ENCODE data around the gene CHRDL1.

The CHRDL1 gene

DNA sequence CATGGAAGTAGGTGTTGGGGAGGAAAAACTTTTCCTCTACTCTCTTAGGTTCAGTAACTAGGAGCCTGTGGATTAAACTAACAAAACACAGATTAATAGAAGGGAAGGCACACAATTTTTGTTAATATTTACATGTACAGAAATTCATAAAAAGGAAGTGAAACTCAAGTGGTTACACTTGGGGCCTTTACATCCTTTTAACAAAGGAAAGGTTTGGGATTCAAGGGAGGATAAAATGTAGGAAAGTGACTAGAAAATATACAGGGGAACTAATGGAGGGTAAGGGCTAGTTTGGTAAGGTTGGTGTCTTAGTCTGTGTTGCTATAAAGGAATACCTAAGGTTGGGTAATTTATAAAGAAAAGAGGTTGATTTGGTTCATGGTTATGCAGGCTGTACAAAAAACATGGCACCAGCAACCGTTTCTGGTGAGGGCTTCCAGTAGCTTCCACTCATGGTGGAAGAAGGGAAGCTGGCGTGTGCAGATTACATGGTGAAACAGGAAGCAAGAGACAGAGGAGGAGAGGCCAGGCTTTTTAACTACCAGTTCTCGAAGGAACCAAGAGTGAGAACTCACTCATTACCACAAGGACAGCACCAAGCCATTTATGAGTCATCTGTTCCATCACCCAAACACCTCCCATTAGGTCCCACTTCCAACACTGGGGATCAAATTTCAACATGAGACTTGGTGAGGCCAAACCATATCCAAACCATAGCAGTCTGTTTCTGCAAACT is 124.4 kb downstream of the CHRDL1 start:
- peak; percentile 16 for DNase-seq
- Histone ChIP-seq H2BK15ac (replicated peaks; ENCODE audit: low read depth) (no peak overlapping the region), H3K36me3 (ENCODE audit: control insufficient read depth, insufficient read depth, low read length) (no peaks in the 10 kb centered on the region), H2BK120ac (ENCODE audit: low read depth, low read length) (no peak overlapping the region), H3K27me3 (ENCODE audit: insufficient read depth, low read length, poor library complexity) (no peaks in the 10 kb centered on the region), H3K56ac (ENCODE audit: low read length) (no peak overlapping the region), H3K4me2 (ENCODE audit: low read length) (no peak overlapping the region), H3K4ac (ENCODE audit: low read depth, low read length) (no peak overlapping the region), H3K79me2 (ENCODE audit: control insufficient read depth, insufficient read depth, low read length) (no peaks in the 10 kb centered on the region), H3K4me3 (ENCODE audit: low read length) (no peak overlapping the region), H3K23ac (ENCODE audit: low read length) (no peak overlapping the region), H3K18ac (ENCODE audit: low read length) (no peak overlapping the region), H3K4me1 (ENCODE audit: control insufficient read depth, low read depth, low read length) (no peaks in the 10 kb centered on the region), H3K9ac (ENCODE audit: low read length) (no peak overlapping the region), H3K27ac (ENCODE audit: low read depth, low read length) (no peak overlapping the region), H2AK5ac (ENCODE audit: low read length) (no peak overlapping the region), H4K5ac (ENCODE audit: low read length) (no peak overlapping the region), H3K79me1 (ENCODE audit: low read length) (no peaks in the 10 kb centered on the region), H2BK5ac (ENCODE audit: low read length) (no peak overlapping the region), H4K8ac (ENCODE audit: low read depth, low read length) (no peak overlapping the region)
- no CpG with 5 or more reads among the region's 3 CpGs for whole genome bisulfite sequencing (ENCODE audit: extremely low coverage, insufficient coverage, low lambda C conversion rate)

DNA sequence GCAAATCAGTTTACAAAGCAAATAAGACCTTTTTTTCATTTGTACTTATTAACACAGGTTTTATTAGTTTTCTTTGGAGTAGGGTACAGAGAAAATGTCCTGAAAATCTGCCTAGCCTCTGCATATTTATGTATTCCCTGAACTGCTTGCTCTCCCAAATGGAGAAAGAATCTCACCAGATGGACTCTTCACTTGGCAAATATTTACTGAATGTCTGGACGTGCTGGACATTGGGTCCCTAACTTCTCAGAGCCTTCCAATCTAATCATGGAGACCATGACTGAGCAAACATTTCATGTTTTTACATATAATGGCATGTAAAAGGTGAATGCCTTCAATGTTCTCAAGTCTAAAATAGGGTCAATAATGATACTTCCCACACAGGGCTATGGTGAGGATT is 126.0 kb downstream of the CHRDL1 start:
- Histone ChIP-seq H2BK5ac (ENCODE audit: low read length) (no peak overlapping the region), H2BK15ac (replicated peaks; ENCODE audit: low read depth) (no peak overlapping the region), H3K79me1 (ENCODE audit: low read length) (no peaks in the 10 kb centered on the region), H3K18ac (ENCODE audit: low read length) (no peak overlapping the region), H3K27me3 (ENCODE audit: insufficient read depth, low read length, poor library complexity) (no peaks in the 10 kb centered on the region), H3K79me2 (ENCODE audit: control insufficient read depth, insufficient read depth, low read length) (no peaks in the 10 kb centered on the region), H4K5ac (ENCODE audit: low read length) (no peak overlapping the region), H3K4me1 (ENCODE audit: control insufficient read depth, low read depth, low read length) (no peaks in the 10 kb centered on the region), H3K9ac (ENCODE audit: low read length) (no peak overlapping the region), H3K36me3 (ENCODE audit: control insufficient read depth, insufficient read depth, low read length) (no peaks in the 10 kb centered on the region), H4K8ac (ENCODE audit: low read depth, low read length) (no peak overlapping the region), H3K4me2 (ENCODE audit: low read length) (no peak overlapping the region), H3K27ac (ENCODE audit: low read depth, low read length) (no peak overlapping the region), H3K4me3 (ENCODE audit: low read length) (no peak overlapping the region), H2AK5ac (ENCODE audit: low read length) (no peak overlapping the region), H3K4ac (ENCODE audit: low read depth, low read length) (no peak overlapping the region), H2BK120ac (ENCODE audit: low read depth, low read length) (no peak overlapping the region), H3K56ac (ENCODE audit: low read length) (no peak overlapping the region), H3K23ac (ENCODE audit: low read length) (no peak overlapping the region)
- no CpG with 5 or more reads among the region's 1 CpG for WGBS (ENCODE audit: extremely low coverage, insufficient coverage, low lambda C conversion rate)
- DNase-seq: no peak

DNA sequence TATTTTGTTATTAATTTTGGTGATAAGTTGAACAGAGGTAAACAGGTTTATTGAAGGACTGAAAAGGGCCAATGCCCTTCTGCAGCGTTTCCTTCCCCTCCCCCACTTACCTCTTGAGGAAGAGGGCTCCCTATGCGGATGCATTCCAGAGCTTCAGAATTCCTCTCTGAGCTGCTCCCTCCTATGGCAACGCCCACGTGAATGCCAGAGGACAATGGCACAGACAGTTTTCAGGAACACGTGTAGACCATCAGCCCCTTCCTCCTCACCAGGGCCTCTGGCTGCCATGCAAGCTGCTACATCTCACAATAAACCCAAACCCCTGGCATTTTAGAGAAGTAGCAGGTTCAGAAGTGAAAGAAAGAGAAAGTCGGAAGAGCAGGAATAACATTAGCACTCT is 127.9 kb downstream of the CHRDL1 start:
- no peak overlapping the region for H3K23ac ChIP-seq (ENCODE audit: low read length)
- no peak overlapping the region for H4K8ac ChIP-seq (ENCODE audit: low read depth, low read length)
- no peaks in the 10 kb centered on the region for H3K4me1 ChIP-seq (ENCODE audit: control insufficient read depth, low read depth, low read length)
- H3K79me1 ChIP-seq (ENCODE audit: low read length): no peaks in the 10 kb centered on the region
- no peaks in the 10 kb centered on the region for H3K36me3 ChIP-seq (ENCODE audit: control insufficient read depth, insufficient read depth, low read length)
- H3K18ac ChIP-seq (ENCODE audit: low read length): no peak overlapping the region
- no peaks in the 10 kb centered on the region for H3K79me2 ChIP-seq (ENCODE audit: control insufficient read depth, insufficient read depth, low read length)
- H3K27ac ChIP-seq (ENCODE audit: low read depth, low read length): no peak overlapping the region
- H3K4ac ChIP-seq (ENCODE audit: low read depth, low read length): no peak overlapping the region
- no peak overlapping the region for H3K4me3 ChIP-seq (ENCODE audit: low read length)
- DNase-seq: peak; percentile 95
- no peak overlapping the region for H3K56ac ChIP-seq (ENCODE audit: low read length)
- no peak overlapping the region for H2BK15ac ChIP-seq (replicated peaks; ENCODE audit: low read depth)
- no peak overlapping the region for H2BK120ac ChIP-seq (ENCODE audit: low read depth, low read length)
- H3K27me3 ChIP-seq (ENCODE audit: insufficient read depth, low read length, poor library complexity): no peaks in the 10 kb centered on the region
- no peak overlapping the region for H4K5ac ChIP-seq (ENCODE audit: low read length)
- no peak overlapping the region for H3K4me2 ChIP-seq (ENCODE audit: low read length)
- WGBS (ENCODE audit: extremely low coverage, insufficient coverage, low lambda C conversion rate): no CpG with 5 or more reads among the region's 6 CpGs
- no peak overlapping the region for H3K9ac ChIP-seq (ENCODE audit: low read length)
- no peak overlapping the region for H2BK5ac ChIP-seq (ENCODE audit: low read length)
- H2AK5ac ChIP-seq (ENCODE audit: low read length): no peak overlapping the region

DNA sequence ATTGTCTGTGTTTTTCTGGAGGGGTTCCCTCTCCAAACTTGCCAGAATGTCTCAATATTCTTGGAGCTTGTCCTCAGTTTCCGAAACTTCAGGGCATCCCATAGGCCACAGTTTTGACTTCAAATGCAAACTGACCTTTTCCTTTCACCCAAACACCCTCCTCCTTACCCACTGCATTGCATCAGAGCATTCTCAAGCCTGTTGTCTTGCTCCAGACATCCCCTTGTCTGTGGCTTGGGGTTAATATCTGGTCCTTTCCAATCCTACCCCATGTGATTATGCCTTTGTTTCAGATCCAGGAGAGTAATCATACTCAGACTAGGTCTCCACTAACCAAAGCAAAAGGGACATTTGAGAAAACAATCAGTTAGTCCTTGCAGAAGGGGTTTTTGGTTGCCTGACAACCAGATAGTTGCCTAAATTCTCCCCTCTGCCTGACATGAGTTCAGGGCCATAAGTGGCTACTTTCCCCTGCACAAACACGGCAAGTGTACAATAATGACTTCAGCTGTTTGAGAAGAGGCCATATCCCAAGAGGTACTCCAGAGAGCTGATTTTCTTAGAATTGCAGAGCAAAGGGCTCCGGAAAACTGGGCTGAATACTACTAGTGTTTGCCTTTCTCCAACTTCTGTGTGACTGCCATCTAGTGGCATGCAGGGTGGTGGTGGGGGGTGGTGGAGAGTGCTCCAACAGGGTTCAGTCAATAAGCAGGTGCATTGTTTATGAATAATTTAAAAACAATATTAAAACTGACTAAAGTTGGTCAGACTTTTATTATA is 130.2 kb downstream of the CHRDL1 start:
- no peaks in the 10 kb centered on the region for H3K79me1 ChIP-seq (ENCODE audit: low read length)
- no peak overlapping the region for H2BK5ac ChIP-seq (ENCODE audit: low read length)
- no peaks in the 10 kb centered on the region for H3K4me1 ChIP-seq (ENCODE audit: control insufficient read depth, low read depth, low read length)
- no peak overlapping the region for H3K9ac ChIP-seq (ENCODE audit: low read length)
- no peak overlapping the region for H2AK5ac ChIP-seq (ENCODE audit: low read length)
- no peak overlapping the region for H3K23ac ChIP-seq (ENCODE audit: low read length)
- peak overlapping the region; percentile 64 for H3K56ac ChIP-seq (ENCODE audit: low read length)
- no peak overlapping the region for H4K8ac ChIP-seq (ENCODE audit: low read depth, low read length)
- no CpG with 5 or more reads among the region's 3 CpGs for WGBS (ENCODE audit: extremely low coverage, insufficient coverage, low lambda C conversion rate)
- H3K4ac ChIP-seq (ENCODE audit: low read depth, low read length): no peak overlapping the region
- H3K4me3 ChIP-seq (ENCODE audit: low read length): no peak overlapping the region
- H3K18ac ChIP-seq (ENCODE audit: low read length): peak overlapping the region; percentile 22
- no peaks in the 10 kb centered on the region for H3K79me2 ChIP-seq (ENCODE audit: control insufficient read depth, insufficient read depth, low read length)
- H3K36me3 ChIP-seq (ENCODE audit: control insufficient read depth, insufficient read depth, low read length): no peaks in the 10 kb centered on the region
- no peak overlapping the region for H3K4me2 ChIP-seq (ENCODE audit: low read length)
- H3K27me3 ChIP-seq (ENCODE audit: insufficient read depth, low read length, poor library complexity): no peaks in the 10 kb centered on the region
- H4K5ac ChIP-seq (ENCODE audit: low read length): no peak overlapping the region
- no peak overlapping the region for H3K27ac ChIP-seq (ENCODE audit: low read depth, low read length)
- no peak overlapping the region for H2BK120ac ChIP-seq (ENCODE audit: low read depth, low read length)
- peak; percentile 52 for DNase-seq
- no peak overlapping the region for H2BK15ac ChIP-seq (replicated peaks; ENCODE audit: low read depth)

DNA sequence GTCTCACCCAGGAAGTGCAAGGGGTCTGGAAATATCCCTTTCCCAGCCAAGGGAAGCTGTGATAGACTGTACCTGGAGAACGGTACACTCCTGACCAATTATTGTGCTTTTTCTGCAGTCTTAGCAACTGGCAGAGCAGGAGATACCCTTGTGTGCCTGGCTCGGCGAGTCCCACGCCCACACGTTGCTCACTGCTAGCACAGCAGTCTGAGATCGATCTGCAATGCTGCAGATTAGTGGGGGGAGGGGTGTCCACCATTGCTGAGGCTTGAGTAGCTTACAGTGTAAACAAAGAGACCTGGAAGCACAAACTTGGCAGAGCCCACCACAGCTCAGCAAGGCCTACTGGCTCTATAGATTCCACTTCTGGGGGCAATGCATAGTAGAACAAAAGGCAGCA is 138.5 kb downstream of the CHRDL1 start:
- H3K79me2 ChIP-seq (ENCODE audit: control insufficient read depth, insufficient read depth, low read length): no peaks in the 10 kb centered on the region
- no peak overlapping the region for H2BK15ac ChIP-seq (replicated peaks; ENCODE audit: low read depth)
- H2BK120ac ChIP-seq (ENCODE audit: low read depth, low read length): no peak overlapping the region
- H4K8ac ChIP-seq (ENCODE audit: low read depth, low read length): no peak overlapping the region
- no peak overlapping the region for H3K4ac ChIP-seq (ENCODE audit: low read depth, low read length)
- H3K79me1 ChIP-seq (ENCODE audit: low read length): no peaks in the 10 kb centered on the region
- H2BK5ac ChIP-seq (ENCODE audit: low read length): no peak overlapping the region
- DNase-seq: no peak
- H3K27ac ChIP-seq (ENCODE audit: low read depth, low read length): no peak overlapping the region
- H3K4me1 ChIP-seq (ENCODE audit: control insufficient read depth, low read depth, low read length): no peaks in the 10 kb centered on the region
- H3K18ac ChIP-seq (ENCODE audit: low read length): no peak overlapping the region
- no peak overlapping the region for H3K4me2 ChIP-seq (ENCODE audit: low read length)
- H3K27me3 ChIP-seq (ENCODE audit: insufficient read depth, low read length, poor library complexity): no peaks in the 10 kb centered on the region
- H3K36me3 ChIP-seq (ENCODE audit: control insufficient read depth, insufficient read depth, low read length): no peaks in the 10 kb centered on the region
- H3K9ac ChIP-seq (ENCODE audit: low read length): no peak overlapping the region
- WGBS (ENCODE audit: extremely low coverage, insufficient coverage, low lambda C conversion rate): no CpG with 5 or more reads among the region's 6 CpGs
- H4K5ac ChIP-seq (ENCODE audit: low read length): no peak overlapping the region
- H2AK5ac ChIP-seq (ENCODE audit: low read length): no peak overlapping the region
- no peak overlapping the region for H3K23ac ChIP-seq (ENCODE audit: low read length)
- no peak overlapping the region for H3K4me3 ChIP-seq (ENCODE audit: low read length)
- no peak overlapping the region for H3K56ac ChIP-seq (ENCODE audit: low read length)
